Fibroblast of skin of scalp (primary cell): Measurements from ENCODE around the gene RALGAPA1.
"Not testable (repeated sequence)": the region's sequence is repeated elsewhere in the genome, so short reads cannot be mapped to it uniquely, and the experiment has no call there.

ENCODE experiments used
- DNase-seq: peaks from one replicate; pipeline ENCODE4 v3.0.0-alpha.2; 2013

Gene RALGAPA1

DNA sequence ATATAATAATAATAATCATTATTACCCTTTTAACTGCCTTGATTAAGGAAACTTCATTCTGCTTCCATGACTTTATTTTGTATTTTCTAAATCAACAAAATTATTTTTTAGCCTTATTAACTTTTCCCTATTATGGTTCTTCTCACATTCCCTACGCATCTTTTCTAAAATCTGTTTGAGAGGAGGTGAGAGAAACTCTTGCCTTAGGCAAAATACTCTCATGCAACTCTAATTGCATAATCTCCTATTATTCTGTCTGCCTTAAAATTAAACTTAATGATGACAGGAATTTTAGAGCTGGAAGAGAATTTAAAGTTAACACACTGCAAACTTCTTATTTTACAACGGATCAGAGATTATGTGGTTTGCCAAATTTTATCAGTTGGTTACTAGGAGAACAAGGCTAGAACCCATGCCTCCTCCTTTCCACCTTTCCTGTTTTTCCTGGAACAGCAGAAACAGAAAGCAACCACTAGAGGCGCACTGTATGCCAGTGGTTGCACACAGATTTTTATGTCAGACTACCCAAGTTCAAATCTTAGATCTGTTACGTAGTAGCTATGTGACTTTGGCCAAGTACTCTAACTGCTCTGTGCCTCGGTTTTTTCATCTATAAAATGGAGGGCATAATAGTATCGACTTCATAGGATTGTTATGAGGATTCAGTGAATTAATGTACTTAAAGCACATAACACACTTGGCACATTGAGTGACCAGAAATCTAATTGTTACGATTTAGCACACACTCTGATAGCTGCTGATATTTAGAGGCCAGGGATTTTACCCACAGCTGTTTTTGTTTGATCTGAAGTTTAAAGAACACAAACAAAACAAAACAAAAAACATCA is 12.7 kb upstream of the RALGAPA1 start:
- peak; percentile 33 for DNase-seq

DNA sequence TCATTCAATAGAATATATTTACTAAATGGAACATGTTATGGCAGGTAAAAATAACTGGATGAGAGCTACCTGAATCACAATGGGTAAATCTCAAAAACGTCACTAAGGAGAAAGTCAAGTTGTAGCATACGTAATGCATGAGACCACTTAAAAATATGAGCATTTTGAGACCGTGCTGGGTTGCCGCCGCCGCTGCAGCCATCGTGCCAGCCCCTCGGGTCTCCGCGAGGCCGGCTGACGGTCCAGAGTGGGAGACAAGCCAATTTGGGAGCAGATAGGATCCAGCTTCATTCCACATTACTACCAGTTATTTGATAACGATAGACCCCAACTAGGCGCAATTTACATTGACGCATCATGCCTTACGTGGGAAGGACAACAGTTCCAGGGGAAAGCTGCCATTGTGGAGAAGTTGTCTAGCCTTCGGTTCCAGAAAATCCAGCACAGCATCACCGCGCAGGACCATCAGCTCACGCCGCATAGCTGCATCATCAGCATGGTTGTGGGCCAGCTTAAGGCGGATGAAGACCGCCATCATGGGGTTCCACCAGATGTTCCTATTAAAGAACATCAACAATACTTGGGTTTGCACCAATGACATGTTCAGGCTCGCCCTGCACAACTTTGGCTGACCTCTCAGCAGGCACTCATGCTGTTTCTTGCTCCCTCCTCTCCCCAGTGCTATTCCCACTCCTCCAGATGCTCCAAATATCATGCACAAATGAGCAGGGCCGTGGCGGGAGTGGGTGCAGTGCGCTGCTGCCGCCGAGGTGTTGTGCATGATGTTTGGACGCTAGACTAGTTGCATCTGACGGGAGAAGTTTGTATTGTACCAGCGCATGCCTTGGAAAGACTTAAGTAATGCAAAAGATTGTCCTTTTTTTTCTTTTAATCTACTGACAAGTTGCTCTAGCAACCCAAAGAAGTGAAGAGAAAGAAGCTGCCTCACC is 10.8 kb upstream of the RALGAPA1 start:
- DNase-seq: no peak

DNA sequence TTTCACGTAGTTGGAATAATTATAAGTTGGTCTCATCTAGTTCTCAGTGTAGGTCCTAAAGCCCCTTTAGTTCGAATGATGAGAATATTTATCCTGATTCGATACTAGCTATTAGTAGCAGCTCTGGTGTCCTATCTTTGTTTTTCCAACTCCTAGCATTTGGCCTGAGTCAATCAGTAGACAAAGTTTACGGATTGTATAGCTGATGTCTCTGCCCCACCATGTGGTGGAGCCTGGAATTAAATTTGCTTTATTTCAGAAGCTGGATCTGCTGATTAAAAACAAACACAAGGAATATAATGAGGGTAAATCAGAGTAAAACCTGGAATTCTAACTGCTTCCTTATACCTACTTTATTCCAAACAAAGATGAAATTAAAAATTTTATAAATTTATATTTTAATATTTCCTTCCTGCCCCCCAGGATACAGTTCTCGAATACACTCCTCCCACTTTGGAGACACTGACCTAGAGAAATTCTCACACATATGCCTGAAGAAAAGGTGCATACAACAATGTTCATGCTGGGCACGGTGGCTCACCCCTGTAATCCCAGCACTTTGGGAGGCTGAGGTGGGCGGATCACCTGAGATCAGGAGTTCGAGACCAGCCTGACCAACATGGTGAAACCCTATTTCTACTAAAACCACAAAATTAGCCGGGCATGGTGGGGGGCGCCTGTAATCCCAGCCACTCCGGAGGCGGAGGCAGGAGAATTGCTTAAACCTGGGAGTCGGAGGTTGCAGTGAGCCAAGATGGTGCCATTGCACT is 9.4 kb upstream of the RALGAPA1 start:
- peak; percentile 37 for DNase-seq

DNA sequence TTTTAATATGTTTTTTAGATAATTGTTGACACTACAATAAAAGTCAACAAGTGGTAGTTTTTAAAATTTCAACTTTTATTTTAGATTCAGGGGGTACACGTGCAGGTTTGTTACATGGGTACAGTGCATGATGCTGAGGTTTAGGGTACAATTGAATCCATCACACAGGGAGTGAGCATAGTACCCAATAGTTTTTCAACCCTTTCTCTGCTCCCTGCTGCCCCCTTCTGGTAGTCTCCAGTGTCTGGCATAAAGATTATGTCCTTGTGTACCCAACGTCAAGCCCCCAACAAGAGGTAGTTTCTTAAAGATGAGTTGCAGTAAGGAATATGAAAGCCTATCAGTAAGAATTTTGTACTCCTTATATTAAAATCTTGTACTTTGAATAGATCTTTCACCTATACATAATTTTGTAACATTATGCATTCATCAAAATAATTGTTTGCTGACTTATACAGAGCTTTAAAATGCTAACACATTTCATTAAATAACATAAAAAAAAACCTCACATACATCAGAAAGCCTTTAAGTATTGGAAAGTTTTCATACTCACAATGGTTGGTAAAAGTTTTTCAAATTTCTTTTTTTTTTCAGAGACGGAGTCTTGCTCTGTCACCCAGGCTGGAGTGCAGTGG is 5.4 kb upstream of the RALGAPA1 start:
- peak; percentile 51 for DNase-seq

DNA sequence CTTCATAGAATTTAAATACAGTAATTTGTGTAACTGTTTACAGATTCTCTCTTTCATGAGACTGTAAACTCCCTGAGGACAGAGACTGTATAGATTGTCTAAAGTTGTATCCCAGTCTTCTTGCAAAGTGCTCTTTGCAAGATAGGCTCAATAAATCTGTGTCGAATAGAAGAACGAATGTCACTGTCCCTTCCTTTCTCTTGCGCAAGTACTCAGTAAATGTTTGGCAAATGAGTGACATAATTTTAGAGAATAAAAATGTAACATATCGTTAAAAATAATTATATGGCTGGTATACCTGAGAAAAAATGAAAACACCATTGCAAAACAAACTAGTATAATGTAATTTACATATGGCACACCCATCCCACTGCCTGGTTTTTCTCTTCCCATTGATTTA is 1.9 kb upstream of the RALGAPA1 start:
- DNase-seq: no peak

DNA sequence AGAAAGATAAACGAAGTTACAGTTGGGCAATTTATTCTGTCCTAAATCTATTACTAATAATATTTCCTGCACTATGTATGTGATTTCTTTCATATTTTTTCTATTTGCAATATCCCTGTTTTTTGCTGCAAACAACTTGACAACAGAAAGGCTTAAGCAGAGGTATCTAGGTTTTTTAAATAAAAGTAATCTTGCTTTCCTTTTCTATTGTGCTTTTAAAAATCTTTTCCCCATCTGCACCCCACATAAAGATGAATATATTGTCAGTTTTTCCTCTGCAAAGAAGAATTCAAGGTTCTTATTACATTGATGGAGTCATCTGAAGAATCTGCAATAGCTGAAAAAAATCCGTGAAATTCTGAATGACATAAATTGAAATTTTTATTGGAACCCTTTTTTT is 502 bp upstream of the RALGAPA1 start:
- no peak for DNase-seq

DNA sequence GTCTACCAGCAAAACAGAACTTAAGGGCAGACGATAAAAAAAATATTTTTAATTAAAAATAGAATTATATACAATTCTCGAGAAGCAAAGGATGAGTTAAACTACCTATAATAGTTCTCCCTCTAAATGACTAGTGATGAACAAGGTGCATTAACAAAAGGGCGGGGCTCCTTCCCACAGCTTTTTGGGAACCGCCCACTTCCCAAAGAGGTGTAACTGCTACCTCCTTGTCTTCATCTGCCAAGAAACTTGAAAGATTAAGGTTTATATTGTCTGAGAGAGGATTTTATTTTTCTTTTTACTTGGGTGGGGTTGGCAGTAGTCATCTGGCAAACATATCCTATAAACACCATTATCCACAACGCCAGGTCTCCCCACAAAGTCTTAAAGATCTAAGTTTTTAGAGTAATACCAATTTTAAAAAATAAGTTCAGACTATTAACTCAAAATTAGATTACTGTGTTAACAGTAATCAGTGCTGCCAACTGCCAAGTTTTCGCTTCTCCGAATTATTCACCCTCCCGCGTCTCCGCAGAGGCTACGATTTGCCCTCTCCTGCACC is 938 bp downstream of the RALGAPA1 start:
- DNase-seq: no peak

DNA sequence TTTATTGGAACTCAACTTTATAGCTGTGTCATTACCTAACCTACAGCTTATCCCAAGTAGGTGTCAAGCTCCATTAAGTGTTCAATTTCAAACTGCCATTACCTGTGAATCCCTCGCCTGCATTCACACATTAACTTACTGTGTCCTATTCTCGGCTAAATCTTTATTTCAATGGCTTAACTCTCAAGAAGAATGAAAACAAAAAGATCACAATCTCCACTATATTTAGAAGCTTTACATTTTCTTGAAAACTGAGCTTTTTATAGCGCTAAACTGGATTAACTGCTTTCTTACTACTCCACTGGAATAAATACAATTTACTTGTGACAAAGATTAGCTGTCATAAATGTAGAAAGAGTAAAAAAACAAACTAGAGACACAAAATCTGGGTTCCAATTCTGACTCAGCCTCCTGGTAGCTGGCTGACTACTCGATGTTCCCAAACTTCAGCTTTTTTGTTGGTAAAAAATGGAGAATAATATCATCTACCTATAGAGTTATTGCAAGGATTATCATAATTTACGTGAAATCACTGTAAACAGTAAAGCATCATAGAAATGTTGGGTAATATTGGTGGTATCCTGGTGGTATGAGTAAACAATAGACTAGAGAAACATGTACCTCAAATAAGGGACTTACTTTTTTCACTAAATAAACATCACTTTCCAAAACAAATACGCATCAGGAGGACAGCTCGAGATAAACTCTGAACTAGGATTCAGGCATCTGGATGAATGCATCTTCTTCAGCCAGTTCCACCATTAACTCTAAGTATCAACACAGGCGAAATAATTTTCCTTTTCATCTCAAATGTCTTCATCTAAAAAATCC is 1.7 kb downstream of the RALGAPA1 start:
- DNase-seq: no peak

DNA sequence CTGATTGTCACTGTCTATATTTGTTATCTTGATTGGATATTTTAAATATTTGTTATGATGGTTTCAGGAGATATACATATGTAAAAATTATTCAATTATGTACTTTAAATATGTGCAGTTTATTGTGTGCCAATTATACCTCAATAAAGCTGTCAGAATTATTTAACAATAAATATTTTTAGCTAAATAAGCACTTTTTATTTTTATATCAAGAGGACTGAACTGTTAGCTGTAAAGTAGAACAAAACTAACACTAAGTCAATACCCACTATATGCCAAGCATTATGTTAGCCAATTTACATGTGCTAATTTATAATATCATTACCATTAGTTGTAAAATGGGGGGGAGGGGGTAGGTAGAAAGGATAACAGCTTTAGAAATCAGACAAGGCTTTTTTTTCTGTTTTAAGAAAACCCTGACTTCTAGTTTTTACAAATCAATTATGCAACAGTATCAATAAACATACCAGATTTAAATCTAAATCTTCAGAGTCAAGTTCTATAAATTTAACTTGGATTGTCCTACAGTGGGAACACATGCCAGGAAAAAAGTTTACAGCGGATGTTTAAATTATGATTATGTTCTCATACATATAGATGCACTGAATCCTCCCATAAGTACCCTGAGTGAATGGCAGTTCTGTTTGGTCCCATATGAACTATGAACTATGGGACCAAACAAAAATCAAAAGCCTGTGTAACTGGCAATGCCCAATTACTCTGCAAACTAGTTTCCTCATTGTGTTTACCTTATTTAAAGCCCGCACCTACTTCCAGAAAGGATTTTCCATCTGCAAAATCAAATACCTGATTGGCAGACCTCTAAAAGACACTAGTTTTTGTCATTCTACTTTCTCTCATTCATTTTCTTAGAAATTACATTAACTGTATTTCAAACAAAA is 2.8 kb downstream of the RALGAPA1 start:
- DNase-seq: no peak

DNA sequence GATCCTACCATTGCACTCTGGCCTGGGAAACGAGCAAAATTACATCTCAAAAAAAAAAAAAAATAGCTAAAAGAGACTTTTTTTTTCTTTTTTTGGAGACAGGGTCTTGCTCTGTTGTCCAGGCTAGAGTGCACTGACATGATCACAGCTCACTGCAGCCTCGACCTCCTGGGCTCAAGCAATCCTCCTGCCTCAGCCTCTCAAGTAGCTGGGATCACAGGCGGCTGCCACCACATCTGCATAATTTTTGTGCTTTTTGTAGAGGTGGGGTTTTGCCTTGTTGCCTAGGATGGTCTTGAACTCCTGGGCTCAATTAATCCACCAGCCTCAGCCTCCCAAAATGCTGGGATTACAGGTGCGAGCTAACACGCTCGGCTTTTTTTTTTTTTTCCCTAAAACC is 11.3 kb downstream of the RALGAPA1 start:
- DNase-seq: no peak

DNA sequence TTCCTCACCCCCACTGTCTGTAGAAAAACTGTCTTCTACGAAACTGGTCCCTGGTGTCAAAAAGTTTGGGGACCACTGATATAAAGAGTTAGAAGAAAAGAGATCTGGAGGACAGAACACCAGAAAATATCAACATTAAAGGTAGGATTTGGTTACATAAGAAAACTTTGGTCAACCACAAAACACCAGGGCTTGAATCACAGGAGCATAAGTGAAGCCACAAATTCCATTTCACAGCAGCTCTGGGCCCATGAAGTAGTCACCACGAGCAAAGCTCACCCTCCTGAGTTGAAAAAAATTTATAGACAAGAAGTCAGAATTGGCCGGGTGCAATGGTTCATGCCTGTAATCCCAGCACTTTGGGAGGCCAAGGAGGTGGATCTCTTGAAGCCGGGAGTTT is 19.4 kb downstream of the RALGAPA1 start:
- DNase-seq: peak; percentile 24

DNA sequence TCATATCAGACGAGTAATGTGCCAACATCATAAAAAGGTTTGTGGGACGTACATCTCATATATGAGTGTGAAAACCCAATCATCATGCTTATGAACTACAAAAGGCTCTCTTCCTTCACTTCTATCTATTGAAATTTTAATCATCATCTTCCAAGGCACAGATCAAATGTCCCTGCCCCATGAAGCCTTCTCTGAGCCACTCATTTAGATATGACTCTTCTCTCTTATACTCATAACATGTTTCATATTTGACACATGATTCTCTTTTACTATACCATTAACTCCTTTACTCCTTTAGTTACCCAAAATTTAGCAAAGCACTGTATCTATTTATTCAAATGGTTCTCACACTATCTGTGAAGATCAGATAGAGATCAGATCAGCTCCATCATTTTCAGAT is 22.2 kb downstream of the RALGAPA1 start:
- DNase-seq: no peak

DNA sequence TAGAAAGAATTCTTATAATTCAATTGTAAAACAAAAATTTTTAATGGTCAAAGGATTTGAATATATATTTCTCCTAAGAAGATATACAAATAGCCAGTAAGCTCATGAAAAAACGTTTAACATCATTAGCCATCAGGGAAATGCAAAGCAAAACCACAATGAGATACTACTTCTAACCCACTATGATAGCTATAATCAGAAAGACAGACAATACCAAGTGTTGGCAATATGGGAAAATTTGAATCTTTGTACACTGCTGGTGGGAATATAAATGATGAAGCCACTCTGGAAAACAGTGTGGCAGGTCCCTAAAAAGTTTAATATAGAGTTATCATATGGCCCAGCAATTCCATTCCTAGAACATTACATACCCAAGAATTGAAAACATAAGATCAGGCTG is 25.4 kb downstream of the RALGAPA1 start:
- no peak for DNase-seq

DNA sequence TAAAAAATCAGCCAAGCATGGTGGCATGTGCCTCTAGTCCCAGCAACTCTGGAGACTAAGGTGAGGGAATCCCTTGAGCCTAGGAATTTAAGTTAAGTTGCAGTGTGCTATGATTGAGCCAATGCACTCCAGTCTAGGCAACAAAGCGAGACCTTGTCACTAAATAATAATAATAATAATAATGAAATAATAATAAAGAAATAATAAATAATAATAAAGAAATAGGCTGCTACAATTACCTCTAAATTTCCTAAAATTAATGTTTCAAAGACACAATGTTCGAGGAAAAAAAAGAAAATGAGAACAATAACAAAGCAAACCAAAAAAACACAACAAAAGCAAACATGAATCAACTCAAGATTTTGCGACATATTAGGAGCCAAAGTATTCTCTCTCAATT is 29.7 kb downstream of the RALGAPA1 start:
- no peak for DNase-seq

DNA sequence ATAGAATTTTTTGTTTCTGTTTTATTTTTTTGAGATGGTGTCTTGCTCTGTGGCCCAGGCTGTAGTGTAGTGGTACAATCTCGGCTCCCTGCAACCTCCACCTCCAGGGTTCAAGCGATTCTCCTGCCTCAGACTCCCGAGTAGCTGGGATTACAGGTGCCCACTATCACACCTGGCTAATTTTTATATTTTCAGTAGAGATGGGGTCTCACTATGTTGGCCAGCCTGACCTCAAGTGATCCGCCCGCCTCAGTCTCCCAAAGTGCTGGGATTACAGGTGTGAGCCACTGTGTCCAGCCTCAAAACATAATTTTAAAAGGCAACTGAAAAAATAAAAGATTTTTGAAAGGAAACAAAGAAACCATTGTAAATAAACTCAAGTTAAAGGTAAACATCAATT is 31.5 kb downstream of the RALGAPA1 start:
- DNase-seq: not testable (repeated sequence)

DNA sequence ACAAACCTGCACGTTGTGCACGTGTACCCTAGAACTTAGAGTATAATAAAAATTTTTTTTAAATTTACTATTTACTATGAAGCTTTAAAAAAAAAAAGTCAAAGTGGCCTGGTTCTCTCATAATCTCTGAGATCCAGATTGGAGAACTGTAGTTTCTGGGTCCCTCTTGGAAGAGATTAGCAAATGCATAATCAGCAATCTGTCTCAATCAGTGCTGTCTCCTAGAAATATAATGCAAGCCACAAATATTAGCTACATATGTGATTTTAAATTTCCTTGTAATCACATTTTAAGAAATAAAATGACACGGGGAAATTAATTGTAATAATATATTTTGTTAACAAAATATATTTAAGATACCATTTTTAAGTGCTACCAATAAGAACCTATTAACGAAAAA is 32.3 kb downstream of the RALGAPA1 start:
- DNase-seq: no peak

DNA sequence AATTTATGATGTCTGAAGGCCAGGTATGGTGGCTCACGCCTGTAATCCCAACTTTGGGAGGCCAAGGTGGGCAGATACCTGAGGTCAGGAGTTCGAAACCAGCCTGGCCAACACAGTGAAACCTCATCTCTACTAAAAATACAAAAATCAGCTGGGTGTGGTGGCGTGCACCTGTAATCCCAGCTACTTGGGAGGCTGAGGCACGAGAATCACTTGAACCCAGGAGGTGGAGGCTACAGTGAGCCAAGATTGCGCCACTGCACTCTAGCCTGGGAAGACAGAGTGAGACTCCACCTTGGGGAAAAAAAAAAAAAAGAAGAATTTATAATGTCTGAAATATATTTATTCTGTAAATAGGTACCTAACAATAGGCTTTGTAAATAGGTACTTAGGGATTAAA is 33.0 kb downstream of the RALGAPA1 start:
- not testable (repeated sequence) for DNase-seq

DNA sequence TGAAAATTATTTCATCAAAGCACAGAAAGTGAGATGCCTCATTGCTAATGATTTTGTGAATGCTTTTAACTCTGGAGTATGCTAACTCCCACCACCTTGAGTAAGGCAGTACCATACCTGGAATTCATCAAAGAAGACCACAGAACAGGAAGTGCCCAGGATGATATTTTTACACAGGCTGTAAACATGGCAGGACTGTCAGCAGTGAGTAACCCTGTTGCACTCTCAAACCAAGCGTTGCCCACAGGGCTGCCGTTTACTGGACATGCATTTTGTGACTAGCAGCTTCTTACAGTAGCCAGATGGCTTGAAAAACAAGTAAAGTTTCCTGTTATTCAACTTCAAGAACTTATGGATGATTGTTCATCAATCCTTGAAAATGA is 42.4 kb downstream of the RALGAPA1 start:
- no peak for DNase-seq

DNA sequence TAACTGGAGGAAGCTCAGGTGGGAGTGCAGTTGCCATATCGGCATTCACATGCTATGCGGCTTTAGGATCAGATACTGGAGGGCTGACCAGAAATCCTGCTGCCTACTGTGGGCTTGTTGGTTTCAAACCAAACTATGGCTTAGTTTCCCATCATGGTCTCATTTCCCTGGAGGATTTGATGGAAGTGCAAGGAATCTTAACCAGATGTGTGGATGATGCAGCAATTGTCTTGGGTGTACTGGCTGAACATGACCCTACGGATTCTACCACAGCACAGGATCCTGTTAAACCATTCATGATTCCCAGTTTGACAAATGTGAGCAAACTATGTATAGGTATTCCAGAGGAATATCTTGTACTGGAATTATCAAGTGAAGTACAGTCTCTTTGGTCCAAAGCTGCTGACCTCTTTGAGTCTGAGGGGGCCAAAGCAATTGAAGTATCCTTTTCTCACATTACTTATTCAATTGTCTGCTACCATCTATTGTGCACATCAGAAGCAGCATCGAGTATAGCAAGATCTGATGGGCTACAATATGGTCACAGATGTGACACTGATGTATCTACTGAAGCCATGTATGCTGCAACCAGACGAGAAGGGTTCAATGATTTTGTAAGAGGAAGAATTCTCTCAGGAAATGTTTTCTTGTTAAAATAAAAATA is 42.9 kb downstream of the RALGAPA1 start:
- DNase-seq: no peak
